IPS DF 4.7 (cell line): ENCODE results near the gene AP2B1.
A peak's percentile ranks its signal among the peaks of the same experiment; 100 is the strongest.
"Not testable (repeated sequence)": the region's sequence is repeated elsewhere in the genome, so short reads cannot be mapped to it uniquely, and the experiment has no call there.

Experiments used
- DNase-seq: peaks from one replicate; pipeline ENCODE4 v3.0.0-alpha.2; 2013; ENCODE audit warnings: low spot score; ENCODE audit errors: extremely low read depth

The AP2B1 gene

GRCh38 chr17:35575759-35576158 is 11.4 kb upstream of the AP2B1 start:
- no peak for DNase-seq

- DNase-seq, result no peak
These were observed 9.3 kb upstream of the AP2B1 start for GRCh38 chr17:35577830-35578196.

GRCh38 chr17:35578197-35578928 is 8.8 kb upstream of the AP2B1 start, which contains the start of gene PEX12:
TSS of gene PEX12 (minus strand) at chr17:35578571. CDS start at chr17:35578021, 550 bp downstream.
- peak; percentile 69 for DNase-seq

GRCh38 chr17:35578929-35579432 is 8.1 kb upstream of the AP2B1 start:
- no peak for DNase-seq

GRCh38 chr17:35584061-35584460 is 3.1 kb upstream of the AP2B1 start:
- no peak for DNase-seq

GRCh38 chr17:35586569-35587073 is 501 bp upstream of the AP2B1 start:
- no peak for DNase-seq

GRCh38 chr17:35588196-35588920 is 1.2 kb downstream of the AP2B1 start:
- no peak for DNase-seq

- DNase-seq, result no peak
These were observed 8.9 kb downstream of the AP2B1 start for GRCh38 chr17:35596072-35596471.

- DNase-seq, result peak; percentile 41
These were observed 9.6 kb downstream of the AP2B1 start for GRCh38 chr17:35596530-35597233.

GRCh38 chr17:35597604-35598003 is 10.5 kb downstream of the AP2B1 start:
- no peak for DNase-seq

GRCh38 chr17:35603674-35604073 is 16.6 kb downstream of the AP2B1 start:
- DNase-seq, result no peak

- DNase-seq, result no peak
These were observed 18.6 kb downstream of the AP2B1 start for GRCh38 chr17:35605678-35606077.

GRCh38 chr17:35607239-35607847 is 20.2 kb downstream of the AP2B1 start:
- no peak for DNase-seq

GRCh38 chr17:35609831-35610230 is 22.7 kb downstream of the AP2B1 start:
- no peak for DNase-seq

GRCh38 chr17:35610746-35611145 is 23.6 kb downstream of the AP2B1 start:
- DNase-seq, result not testable (repeated sequence)

- no peak for DNase-seq
These were observed 25.9 kb downstream of the AP2B1 start for GRCh38 chr17:35612924-35613521.

- no peak for DNase-seq
These were observed 27.7 kb downstream of the AP2B1 start for GRCh38 chr17:35614810-35615209.

- no peak for DNase-seq
These were observed 29.4 kb downstream of the AP2B1 start for GRCh38 chr17:35616536-35616935.

GRCh38 chr17:35617505-35617904 is 30.4 kb downstream of the AP2B1 start:
- no peak for DNase-seq

GRCh38 chr17:35618628-35619027 is 31.5 kb downstream of the AP2B1 start:
- no peak for DNase-seq

GRCh38 chr17:35621768-35622167 is 34.6 kb downstream of the AP2B1 start:
- DNase-seq, result no peak
